Heart left ventricle (tissue), 13 donors: Measurements from ENCODE around the gene MRPS34.

ENCODE experiments used
- POLR2A ChIP-seq, 2 donors: fragments of 450-650 bp; IDR thresholded peaks; one replicate each; pipeline ENCODE4 v1.6.1; 2017; ENCODE audit warnings: antibody characterized with exemption in 2 of 2, mild to moderate bottlenecking in 2 of 2, moderate library complexity in 2 of 2
- TF ChIP-seq, protein P1 (sequence below), 12 donors: fragments of 200-600 bp; sonication (generic) in 4 of 12; IDR thresholded peaks; one replicate each; pipeline versions ENCODE4 v1.5.0 to v1.8.0; 2018 to 2022; ENCODE audit warnings: antibody characterized with exemption in 12 of 12, mild to moderate bottlenecking in 5 of 12
- donor health status: ischemic (EF 13 %, LVEDD 7.1; RV severe dilation, severe dysfunction).
- donor health status: DM: no; HTN: yes; CAD: no.
- donor health status: DM: no; HTN: no; CAD: no.
- donor health status: ischemic (EF 25% LVEDD 6.9; RV normal size, moderate dysfunction).
- donor health status: ischemic (EF 25% LVEDD 5.7; RV mildly dilated, moderate dysfunction).
- donor health status: ischemic (EF 35%, LVEDD 5.7; RV mildly dilated, moderate dysfunction).
- donor health status: nonischemic (EF 11% LVEDD 7.7; RV severe dilation, severe dysfunction).
- donor health status: DM: yes; HTN: yes; CAD: no.
- donor health status: PGD.
- donor health status: ischemic (EF 29% LVEDD 5.4; RV normal size, mild dysfunction).
- donor health status: nonischemic (EF 23%, LVEDD 6.1; RV moderate dilation, normal function).

DNA sequence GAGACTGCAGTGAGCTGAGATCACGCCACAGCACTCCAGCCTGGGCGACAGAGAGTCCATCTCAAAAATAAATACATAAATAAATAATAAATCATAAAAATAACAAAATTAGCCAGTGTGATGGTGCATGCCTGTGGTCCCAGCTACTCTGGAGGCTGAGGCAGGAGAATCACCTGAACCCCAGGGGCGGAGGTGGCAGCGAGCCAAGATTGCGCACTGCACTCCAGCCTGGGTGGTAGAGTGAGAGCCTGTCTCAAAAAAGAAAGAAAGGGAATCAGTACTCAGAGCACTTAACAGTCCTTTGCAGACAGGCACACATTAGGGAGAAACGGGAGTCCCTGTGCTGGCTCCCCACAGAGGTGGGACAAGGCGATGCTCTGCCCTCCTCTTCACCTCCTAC is 41.9 kb downstream of the MRPS34 start:
- TF ChIP-seq, protein P1, sequence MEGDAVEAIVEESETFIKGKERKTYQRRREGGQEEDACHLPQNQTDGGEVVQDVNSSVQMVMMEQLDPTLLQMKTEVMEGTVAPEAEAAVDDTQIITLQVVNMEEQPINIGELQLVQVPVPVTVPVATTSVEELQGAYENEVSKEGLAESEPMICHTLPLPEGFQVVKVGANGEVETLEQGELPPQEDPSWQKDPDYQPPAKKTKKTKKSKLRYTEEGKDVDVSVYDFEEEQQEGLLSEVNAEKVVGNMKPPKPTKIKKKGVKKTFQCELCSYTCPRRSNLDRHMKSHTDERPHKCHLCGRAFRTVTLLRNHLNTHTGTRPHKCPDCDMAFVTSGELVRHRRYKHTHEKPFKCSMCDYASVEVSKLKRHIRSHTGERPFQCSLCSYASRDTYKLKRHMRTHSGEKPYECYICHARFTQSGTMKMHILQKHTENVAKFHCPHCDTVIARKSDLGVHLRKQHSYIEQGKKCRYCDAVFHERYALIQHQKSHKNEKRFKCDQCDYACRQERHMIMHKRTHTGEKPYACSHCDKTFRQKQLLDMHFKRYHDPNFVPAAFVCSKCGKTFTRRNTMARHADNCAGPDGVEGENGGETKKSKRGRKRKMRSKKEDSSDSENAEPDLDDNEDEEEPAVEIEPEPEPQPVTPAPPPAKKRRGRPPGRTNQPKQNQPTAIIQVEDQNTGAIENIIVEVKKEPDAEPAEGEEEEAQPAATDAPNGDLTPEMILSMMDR (IDR thresholded peaks at IDR 0.05): no peak
- TF ChIP-seq POLR2A (IDR thresholded peaks at IDR 0.05): no peak
